GM19372 (cell line): ENCODE data around the gene HELZ.
"Not testable (repeated sequence)": the region's sequence is repeated elsewhere in the genome, so short reads cannot be mapped to it uniquely, and the experiment has no call there.

Experiments used
- ATAC-seq: cut with Tn5 transposase; IDR thresholded peaks from one replicate; pipeline ENCODE4 v1.9.1; 2021; ENCODE audit warnings: mild to moderate bottlenecking, low read depth, moderate library complexity; ENCODE audit not compliant: unreplicated experiment

HELZ gene

DNA sequence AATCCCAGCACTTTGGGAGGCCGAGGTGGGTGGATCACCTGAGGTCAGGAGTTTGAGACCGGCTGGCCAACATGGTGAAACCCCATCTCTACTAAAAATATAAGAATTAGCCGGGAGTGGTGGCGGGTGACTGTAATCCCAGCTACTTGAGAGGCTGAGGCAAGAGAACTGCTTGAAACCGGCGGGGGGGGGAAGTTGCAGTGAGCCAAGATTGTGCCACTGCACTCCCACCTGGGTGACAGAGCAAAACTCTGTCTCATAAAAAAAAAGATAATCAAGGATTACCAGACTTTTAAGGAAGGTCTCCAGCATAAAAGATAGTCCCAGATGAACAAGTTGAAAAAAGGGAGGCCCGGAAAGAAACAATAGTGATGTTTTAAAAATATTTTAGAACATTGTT lies 152.3 kb downstream of the HELZ start:
- not testable (repeated sequence) for ATAC-seq

GRCh38 chr17:67092291-67092690 lies 152.7 kb downstream of the HELZ start:
- ATAC-seq: no peak

DNA sequence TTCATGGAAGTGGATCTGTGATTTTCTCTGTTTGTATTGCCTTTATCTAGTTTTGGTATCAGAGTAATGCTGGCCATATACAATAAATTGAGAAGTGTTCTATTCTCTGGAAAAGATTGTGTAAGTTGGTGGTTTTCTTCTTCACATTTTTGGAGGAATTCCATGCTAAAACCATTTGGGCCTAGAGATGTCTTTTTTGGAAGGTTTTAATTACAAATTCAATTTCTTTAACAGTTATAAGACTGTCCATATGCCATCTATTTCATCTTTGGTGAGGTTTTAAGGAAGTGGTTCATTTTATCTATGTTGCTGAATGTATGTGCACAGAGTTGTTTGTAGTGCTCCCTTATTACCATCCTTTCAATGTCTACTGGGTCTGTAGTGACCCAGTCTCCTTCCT lies 154.7 kb downstream of the HELZ start:
- ATAC-seq: no peak

- ATAC-seq: no peak
Observed at GRCh38 chr17:67088639-67089038, 156.4 kb downstream of the HELZ start.

GRCh38 chr17:67085406-67085805 lies 159.6 kb downstream of the HELZ start:
- ATAC-seq: no peak

GRCh38 chr17:67082107-67082506 lies 162.9 kb downstream of the HELZ start:
- ATAC-seq: peak; percentile 68

DNA sequence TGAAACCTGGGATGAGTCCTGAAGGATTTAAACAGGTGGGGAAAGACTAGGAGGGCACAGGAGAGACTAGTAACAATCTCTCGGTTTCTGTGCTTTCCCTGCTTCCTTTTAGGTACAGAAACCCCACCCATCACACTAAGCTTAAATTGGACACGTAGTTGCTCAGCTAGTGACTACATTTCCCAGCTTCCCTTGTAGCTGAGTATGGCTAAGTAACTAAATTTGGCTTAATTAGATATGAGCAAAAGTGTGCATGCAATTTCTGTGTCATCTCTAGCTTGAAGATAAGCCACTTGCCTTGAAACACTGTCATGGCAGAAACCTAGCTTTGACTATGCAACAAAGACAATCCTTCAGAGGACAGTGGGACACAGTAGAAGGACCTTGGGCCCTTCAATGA lies 164.2 kb downstream of the HELZ start:
- ATAC-seq: no peak

GRCh38 chr17:67079491-67079890 lies 165.5 kb downstream of the HELZ start:
- ATAC-seq: no peak

GRCh38 chr17:67078292-67078691 lies 166.7 kb downstream of the HELZ start:
- ATAC-seq: no peak

- ATAC-seq: no peak
Observed at GRCh38 chr17:67076290-67076689, 168.7 kb downstream of the HELZ start.

- ATAC-seq: no peak
Observed at GRCh38 chr17:67074781-67075180, 170.2 kb downstream of the HELZ start.

GRCh38 chr17:67072885-67073284 lies 172.1 kb downstream of the HELZ start:
- ATAC-seq: no peak

- no peak for ATAC-seq
Observed at GRCh38 chr17:67071595-67071994, 173.4 kb downstream of the HELZ start.

- ATAC-seq: no peak
Observed at GRCh38 chr17:67069603-67070136, 175.3 kb downstream of the HELZ start.

- no peak for ATAC-seq
Observed at GRCh38 chr17:67068999-67069398, 176.0 kb downstream of the HELZ start.

GRCh38 chr17:67067571-67068482 lies 177.2 kb downstream of the HELZ start:
- no peak for ATAC-seq

DNA sequence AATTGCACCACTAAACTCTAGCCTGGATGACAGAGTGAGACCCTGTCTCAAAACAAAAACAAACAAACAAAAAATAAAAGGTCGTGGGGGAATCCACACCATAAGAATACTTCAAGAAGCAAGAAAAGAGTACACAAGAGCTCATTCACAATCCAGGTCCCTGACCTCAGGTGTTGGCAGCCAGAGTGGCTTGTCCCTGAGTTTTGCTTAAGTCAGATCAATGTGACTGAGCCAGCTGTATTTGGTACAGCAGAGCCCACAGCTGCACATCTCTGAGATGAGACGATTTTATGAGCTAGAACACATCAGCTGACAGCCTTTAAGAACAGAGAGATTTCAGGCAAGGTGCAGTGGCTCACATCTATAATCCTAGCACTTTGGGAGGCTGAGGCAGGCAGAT lies 178.3 kb downstream of the HELZ start:
- ATAC-seq: no peak

DNA sequence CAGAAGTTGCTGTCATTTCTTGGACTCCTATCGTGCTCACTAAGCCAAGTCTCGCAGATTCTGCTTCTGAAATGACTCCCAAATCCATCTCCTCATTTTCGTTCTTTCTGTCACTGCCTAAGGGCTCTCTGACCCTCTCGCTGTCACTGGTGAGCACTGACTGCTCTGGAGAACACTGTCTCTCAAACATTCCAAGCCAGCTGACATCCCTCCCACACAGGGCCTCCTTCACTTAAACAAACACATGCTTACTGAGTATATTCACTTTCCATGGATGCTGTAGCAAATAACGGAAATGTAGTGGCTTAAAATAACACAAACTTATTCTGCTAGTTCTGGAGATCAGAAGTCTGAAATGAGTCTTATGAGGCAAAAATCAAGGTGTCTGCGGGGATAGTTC lies 181.9 kb downstream of the HELZ start:
- no peak for ATAC-seq

DNA sequence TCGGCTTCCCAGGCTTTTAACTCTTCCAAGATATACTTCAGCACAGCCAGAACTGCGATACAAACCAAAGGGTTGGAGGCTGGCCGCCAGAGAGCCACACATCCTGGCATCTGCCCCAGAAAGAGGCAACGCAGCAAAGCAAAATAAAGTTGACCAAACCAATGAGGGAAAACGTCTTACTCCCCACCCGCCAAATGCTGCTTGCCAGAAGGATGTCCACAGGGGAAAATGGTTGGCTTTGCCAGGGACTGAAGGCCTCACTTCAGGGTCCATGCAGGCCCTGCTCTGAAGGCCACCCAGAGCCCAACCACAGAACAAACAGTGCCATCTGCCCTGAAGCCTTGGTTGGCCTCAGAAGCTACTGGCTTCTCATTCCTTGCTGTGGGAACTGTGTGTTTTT lies 185.6 kb downstream of the HELZ start:
- no peak for ATAC-seq

DNA sequence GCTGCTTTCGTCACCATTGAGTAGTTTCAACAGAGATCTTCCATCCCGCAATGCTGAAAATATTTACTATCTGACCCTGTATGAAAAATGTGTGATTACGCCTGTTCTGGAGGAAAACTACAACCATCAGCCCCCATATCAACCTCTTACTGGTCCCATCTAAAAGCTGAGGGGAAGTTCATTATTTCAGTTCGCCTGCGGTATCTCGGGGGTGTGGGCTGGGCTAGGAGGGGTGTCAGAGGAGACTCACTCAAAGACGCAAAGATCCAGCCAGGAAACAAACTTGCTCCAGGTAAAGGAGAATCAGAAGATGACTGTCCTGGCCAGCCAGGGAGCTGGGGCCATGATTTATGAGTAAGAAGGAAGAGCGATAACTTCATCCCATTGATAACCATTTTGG lies 187.0 kb downstream of the HELZ start:
- no peak for ATAC-seq

DNA sequence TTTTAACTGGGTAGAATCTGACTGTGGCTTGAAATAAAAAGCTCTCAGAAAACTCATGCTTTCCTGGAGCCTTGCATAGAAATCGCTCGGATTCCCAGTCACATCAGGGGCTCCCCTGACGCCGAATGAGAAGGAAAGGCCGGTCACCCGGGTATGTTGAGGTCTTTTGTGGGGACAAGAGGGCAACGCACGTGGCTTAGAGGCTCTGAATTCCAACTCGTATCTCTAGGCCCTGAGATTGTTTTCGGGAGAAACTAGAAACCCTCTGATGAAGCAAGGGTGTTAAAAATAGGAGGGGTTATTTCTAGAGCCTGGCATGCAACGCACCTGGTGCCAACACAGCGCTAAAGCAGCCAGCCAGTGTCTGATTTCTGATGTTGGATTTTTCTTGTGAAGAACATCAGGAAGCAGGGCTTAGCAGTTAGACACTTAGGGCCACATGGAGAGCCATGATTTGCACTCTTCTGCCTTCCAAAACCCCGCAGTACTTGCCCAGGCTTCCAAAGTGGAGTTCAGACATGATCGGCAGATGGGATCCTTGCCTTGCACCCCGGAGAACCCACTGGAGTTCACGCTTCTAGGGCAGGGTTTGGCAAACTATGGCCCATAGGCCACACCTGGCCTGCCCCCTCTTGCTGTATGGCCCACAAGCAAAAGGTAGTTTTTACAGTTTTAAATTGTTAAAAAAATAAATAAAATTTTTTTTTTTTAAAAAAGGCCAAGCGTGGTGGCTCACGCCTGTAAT lies 188.1 kb downstream of the HELZ start:
- no peak for ATAC-seq
